SJCRH30 (cell line): ENCODE data around the gene TNP1. TPM values are rescaled to one million over a fixed set of nuclear protein-coding genes. Genes with fewer than 3 reads are reported as not detected.
A peak's percentile ranks its signal among the peaks of the same experiment; 100 is the strongest.

Experiments used
- DNase-seq, 2 experiments: peaks; one replicate each; pipeline ENCODE4 v3.0.0-alpha.2; 2015 to 2020
- H3K27ac ChIP-seq: fragments of 250-450 bp; sonication (Bioruptor Pico); 2 replicates; pipeline ENCODE4 v1.5.1; 2020; ENCODE audit warnings: mild to moderate bottlenecking, moderate library complexity
- H3K27me3 ChIP-seq: fragments of 250-450 bp; sonication (Bioruptor Pico); 2 replicates; pipeline ENCODE4 v1.5.1; 2020; ENCODE audit warnings: mild to moderate bottlenecking, moderate library complexity
- H3K36me3 ChIP-seq: fragments of 250-450 bp; sonication (Bioruptor Pico); 2 replicates; pipeline ENCODE4 v1.5.1; 2020; ENCODE audit warnings: mild to moderate bottlenecking, moderate library complexity
- H3K4me1 ChIP-seq: fragments of 250-450 bp; sonication (Bioruptor Pico); 2 replicates; pipeline ENCODE4 v1.5.1; 2020; ENCODE audit warnings: mild to moderate bottlenecking, moderate library complexity
- H3K4me3 ChIP-seq: fragments of 250-450 bp; sonication (Bioruptor Pico); 2 replicates; pipeline ENCODE4 v1.5.1; 2020; ENCODE audit warnings: mild to moderate bottlenecking, moderate library complexity
- H3K9me3 ChIP-seq: fragments of 250-450 bp; sonication (Bioruptor Pico); replicated peaks from 2 replicates; pipeline ENCODE4 v1.5.1; 2020; ENCODE audit warnings: mild to moderate bottlenecking, moderate library complexity
- total RNA-seq: library from RNA; depleted of rRNA; stranded (reverse); fragments of >200 nt; shearing (Covaris generic); gene quantifications from 2 replicates; pipeline ENCODE4 v1.2.3, GENCODE V29; 2014

The TNP1 gene
- total RNA-seq, 1 experiment from 2014 or later: not detected

DNA sequence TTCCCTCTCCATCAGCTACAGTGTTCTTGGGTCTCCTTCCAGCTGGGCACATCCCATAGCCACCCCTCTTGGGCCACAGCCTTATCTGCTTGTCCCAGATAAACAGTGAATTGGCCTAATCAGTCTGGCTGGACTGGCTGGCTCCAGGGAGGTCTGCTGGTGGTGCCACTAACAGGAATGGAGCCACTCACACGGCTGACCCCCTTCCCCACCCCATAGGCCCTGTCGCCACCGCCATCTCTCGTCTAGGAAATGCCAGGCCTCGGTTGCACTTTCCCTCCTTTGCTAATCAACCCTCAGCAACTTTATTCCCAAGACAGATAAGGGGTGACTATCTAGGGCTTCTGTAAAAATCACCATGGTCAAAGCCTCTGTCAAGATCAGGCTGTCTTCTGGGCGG lies 23.0 kb upstream of the TNP1 start:
- H3K4me3 ChIP-seq: no peak overlapping the region
- no peak overlapping the region for H3K27ac ChIP-seq
- no peaks in the 10 kb centered on the region for H3K36me3 ChIP-seq
- H3K9me3 ChIP-seq: no peaks in the 10 kb centered on the region
- H3K4me1 ChIP-seq: peaks cover 20% of the 10 kb centered on the region
- DNase-seq: no peak
- no peaks in the 10 kb centered on the region for H3K27me3 ChIP-seq

DNA sequence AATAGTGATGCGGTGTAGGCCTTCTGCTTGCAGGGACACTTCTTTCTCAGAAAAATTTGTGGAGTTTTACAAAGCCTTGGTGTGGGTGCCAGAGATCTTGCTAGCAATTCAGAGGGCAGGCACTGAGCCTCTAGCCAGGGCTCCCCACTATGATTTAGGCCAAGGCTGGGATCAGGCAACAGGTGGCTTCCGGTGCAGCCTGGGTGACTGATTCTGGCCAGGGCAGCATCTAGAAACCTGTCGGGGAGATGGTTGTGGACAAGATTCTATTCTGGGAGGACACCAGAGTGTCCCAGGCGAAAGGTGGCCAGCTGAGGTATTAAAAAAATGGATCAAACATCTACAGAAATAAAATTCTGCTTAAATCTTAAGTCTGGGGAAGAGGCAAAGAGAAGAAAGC lies 21.5 kb upstream of the TNP1 start:
- Histone ChIP-seq H3K36me3 (no peaks in the 10 kb centered on the region), H3K27ac (no peak overlapping the region), H3K27me3 (no peaks in the 10 kb centered on the region), H3K4me1 (peaks cover 20% of the 10 kb centered on the region), H3K4me3 (no peak overlapping the region), H3K9me3 (no peaks in the 10 kb centered on the region)
- DNase-seq: no peak

DNA sequence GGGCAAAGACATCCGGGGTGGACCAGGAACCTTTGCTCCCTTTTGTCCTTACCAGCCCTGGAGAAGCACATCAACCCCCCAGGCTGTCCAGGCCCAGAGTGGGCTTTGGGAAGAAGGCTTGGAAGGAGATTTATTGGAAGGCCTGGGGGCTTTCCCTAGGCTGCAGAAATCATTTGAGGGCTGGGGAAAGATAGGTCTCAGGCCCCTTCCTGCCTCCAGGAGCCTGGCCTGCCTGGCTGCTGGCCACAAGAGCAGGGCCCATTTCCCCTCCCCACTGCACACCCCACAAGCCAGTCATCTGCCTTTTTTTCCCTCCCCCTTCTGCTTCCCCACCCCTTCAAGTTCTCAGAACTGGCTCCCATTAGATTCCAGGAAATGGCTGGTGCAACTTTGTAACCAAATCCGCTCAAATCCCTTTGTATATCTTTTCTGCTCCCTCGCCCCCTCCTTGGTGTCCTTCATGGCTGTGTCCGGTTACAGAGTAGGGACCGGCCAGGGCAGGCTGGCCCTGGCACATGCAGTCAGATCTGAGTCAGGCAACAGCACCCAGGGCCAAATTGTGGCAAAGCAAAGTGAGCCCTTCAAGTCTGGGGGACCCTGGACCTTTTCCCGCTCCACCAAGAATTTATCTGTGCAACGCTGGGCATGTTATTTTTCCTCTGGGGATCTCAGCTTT lies 20.8 kb upstream of the TNP1 start:
- no peaks in the 10 kb centered on the region for H3K9me3 ChIP-seq
- peak overlapping the region; percentile 23; the same call in 1 of the 2 replicates for H3K27ac ChIP-seq
- peak; percentile 59 to 79 for DNase-seq
- H3K36me3 ChIP-seq: no peaks in the 10 kb centered on the region
- H3K4me1 ChIP-seq: peaks cover 20% of the 10 kb centered on the region
- H3K4me3 ChIP-seq: no peak overlapping the region
- no peaks in the 10 kb centered on the region for H3K27me3 ChIP-seq

DNA sequence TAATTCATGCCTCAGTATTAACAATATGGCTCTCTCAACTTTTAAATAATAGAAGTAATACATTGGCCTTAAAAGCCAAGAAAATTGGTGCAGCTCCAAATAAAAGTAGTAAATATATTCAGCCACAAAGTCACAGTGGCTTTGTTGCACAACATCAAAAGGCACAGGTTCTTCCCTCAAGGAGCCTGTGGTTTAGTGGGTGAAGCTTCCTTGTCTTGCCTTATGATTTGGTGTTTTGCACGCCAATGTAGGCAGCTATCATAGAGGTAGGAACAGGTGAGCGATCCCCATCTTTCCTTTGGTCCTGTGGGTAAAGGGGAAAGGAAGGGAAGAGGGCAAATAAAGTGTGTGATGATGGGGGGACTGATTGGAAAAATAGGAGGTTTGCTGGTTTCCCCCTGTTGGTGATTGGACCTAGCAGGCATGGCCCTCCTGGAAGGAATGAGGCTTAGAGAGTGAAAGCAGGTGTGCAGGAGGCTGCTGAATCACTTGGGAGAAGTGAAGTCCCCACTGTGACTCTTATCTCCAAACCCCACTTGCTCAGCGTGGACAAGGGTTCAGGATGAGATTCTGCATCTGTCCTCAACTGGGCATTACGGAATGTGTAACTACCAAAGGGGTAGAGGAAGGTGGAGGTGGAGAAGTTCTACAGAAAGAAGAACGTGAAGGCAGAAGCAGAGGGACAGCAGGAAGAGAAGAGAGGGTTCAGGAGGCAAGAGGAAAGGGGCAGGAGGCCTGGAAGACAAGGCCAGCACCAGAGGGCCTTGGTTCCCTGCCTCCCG lies 20.1 kb upstream of the TNP1 start:
- Histone ChIP-seq H3K4me3 (no peak overlapping the region), H3K9me3 (no peaks in the 10 kb centered on the region), H3K4me1 (peaks cover 18% of the 10 kb centered on the region), H3K27ac (peak overlapping the region; percentile 23; the same call in 1 of the 2 replicates), H3K27me3 (no peaks in the 10 kb centered on the region), H3K36me3 (no peaks in the 10 kb centered on the region)
- no peak for DNase-seq

DNA sequence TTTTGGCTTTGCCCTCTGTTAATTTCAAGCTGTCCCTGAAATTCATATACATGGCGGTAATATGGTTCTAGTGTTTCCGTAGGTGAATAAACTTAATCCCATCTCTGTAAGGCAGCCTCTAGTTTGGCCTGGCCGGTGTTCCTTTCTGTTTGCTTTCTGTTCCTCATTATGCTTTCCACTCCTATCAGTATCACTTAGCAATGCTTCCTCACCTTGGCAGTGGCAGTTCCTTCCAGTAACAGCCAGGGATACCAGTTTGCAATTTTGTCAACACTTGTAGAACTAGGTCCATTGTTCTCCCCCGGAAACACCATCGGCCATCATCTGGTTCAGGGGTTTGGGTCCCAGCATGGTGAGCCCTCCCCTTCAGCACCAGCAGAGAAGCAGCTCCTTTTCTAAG lies 18.2 kb upstream of the TNP1 start:
- Histone ChIP-seq H3K4me1 (peaks cover 13% of the 10 kb centered on the region), H3K9me3 (no peaks in the 10 kb centered on the region)

DNA sequence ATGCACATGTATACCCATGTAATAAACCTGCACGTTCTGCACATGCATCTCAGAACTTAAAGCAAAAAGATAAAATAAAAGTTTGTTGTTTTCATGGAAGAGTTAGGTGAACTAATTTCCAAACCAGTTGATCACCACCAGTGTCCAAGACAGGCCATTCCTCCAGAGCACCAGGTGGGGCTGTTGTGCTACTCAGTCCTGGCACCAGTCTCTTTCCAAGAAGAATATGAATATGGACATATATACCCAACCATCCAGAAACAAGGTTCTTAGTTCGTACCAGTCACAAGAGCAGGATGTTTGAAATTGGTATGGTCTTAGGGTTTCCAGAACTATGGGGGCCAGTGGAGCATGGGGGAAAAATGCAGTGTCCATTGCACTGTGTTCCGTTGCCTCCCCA lies 17.2 kb upstream of the TNP1 start:
- no peak overlapping the region for H3K27ac ChIP-seq
- H3K9me3 ChIP-seq: no peaks in the 10 kb centered on the region
- peaks cover 13% of the 10 kb centered on the region for H3K4me1 ChIP-seq
- DNase-seq: no peak
- H3K4me3 ChIP-seq: no peak overlapping the region
- H3K27me3 ChIP-seq: no peaks in the 10 kb centered on the region
- H3K36me3 ChIP-seq: no peaks in the 10 kb centered on the region

More for the DNA sequence above, 18.2 kb upstream of the TNP1 start:
- Histone ChIP-seq H3K36me3 (no peaks in the 10 kb centered on the region), H3K27me3 (no peaks in the 10 kb centered on the region), H3K27ac (no peak overlapping the region), H3K4me3 (no peak overlapping the region)
- DNase-seq: no peak

DNA sequence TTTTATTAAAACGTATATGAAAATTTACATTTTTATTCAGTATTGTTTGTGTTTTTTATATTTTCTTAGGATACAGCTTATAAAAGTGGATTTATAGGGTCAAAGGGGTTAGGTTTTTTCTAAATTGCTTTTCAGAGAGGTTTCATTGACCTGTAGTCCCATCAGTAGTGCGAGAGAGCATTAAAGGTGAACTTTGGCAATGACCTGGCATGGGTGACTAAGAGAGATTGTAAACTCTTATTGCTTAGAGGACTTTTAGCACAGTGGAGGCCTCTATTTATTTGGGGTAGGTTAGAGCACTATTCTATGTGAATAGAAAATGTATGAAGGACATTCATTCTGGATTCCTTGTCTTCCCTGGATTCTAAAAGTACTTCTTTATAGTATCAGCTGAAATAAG lies 16.0 kb upstream of the TNP1 start:
- Histone ChIP-seq H3K4me1 (peaks cover 10% of the 10 kb centered on the region), H3K9me3 (no peaks in the 10 kb centered on the region), H3K4me3 (no peak overlapping the region), H3K27me3 (no peaks in the 10 kb centered on the region), H3K27ac (no peak overlapping the region), H3K36me3 (no peaks in the 10 kb centered on the region)
- DNase-seq: no peak

DNA sequence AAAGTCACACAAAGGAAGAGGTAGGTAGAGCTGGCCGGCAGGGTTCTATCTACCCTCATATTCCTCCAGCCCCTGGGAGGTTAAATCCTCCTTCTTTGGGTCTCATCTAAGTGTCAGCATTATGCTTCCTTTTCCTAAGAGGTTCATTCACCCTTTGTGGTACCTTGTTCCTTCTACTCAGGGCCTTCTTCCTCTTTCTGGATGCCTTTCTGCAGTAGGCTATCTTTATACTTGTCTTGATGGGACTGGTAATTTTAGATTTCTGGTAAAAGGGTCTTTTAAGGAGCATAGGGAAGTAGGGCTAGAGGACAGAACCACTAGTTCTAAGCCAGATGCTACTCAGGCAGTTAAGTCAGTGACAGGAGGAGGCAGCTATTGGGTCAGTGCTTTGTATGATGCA lies 13.7 kb upstream of the TNP1 start:
- H3K27me3 ChIP-seq: no peaks in the 10 kb centered on the region
- no peak overlapping the region for H3K4me3 ChIP-seq
- no peak for DNase-seq
- H3K36me3 ChIP-seq: no peaks in the 10 kb centered on the region
- H3K4me1 ChIP-seq: no peaks in the 10 kb centered on the region
- no peak overlapping the region for H3K27ac ChIP-seq
- no peaks in the 10 kb centered on the region for H3K9me3 ChIP-seq

DNA sequence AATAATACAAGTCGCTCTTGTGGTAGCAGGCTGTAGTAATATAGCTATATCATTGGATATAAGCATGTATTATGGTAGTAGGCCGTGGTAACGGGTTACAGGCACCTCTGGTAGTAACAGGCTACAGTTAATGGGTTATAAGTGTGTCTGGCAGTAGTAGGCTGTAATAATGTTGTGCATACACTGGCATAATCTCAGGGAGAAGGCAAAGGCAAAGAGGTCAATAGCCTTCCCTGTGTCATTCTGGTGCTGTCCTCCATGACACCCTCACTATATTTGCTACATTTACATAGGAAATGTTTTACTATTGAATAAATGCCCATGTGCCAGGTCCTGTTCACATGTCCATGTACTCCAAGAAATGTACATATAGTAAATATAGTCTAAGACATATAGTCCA lies 12.8 kb upstream of the TNP1 start:
- DNase-seq: no peak
- Histone ChIP-seq H3K36me3 (no peaks in the 10 kb centered on the region), H3K27ac (no peak overlapping the region), H3K9me3 (no peaks in the 10 kb centered on the region), H3K4me3 (no peak overlapping the region), H3K27me3 (no peaks in the 10 kb centered on the region), H3K4me1 (no peaks in the 10 kb centered on the region)

DNA sequence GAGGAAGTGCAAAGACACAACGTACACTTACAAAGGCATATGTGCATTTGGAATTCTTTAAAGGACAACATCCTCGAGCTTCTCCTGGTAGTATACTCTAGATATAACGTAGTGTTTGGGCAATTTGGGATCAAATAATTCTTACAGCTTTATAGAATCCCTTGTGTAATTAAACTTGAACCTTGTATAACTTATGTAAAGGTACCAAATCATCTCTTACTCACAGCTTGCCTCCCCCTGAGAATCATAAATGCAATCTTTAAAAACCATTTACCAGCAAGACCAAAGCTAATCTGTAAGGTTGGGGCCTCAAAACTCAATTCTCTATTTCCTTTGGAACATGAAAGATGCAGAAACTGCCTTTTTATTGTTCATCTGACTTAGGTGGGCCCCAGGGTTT lies 12.2 kb upstream of the TNP1 start:
- H3K36me3 ChIP-seq: no peaks in the 10 kb centered on the region
- DNase-seq: no peak
- no peaks in the 10 kb centered on the region for H3K9me3 ChIP-seq
- no peak overlapping the region for H3K4me3 ChIP-seq
- H3K27me3 ChIP-seq: no peaks in the 10 kb centered on the region
- H3K4me1 ChIP-seq: no peaks in the 10 kb centered on the region
- no peak overlapping the region for H3K27ac ChIP-seq

DNA sequence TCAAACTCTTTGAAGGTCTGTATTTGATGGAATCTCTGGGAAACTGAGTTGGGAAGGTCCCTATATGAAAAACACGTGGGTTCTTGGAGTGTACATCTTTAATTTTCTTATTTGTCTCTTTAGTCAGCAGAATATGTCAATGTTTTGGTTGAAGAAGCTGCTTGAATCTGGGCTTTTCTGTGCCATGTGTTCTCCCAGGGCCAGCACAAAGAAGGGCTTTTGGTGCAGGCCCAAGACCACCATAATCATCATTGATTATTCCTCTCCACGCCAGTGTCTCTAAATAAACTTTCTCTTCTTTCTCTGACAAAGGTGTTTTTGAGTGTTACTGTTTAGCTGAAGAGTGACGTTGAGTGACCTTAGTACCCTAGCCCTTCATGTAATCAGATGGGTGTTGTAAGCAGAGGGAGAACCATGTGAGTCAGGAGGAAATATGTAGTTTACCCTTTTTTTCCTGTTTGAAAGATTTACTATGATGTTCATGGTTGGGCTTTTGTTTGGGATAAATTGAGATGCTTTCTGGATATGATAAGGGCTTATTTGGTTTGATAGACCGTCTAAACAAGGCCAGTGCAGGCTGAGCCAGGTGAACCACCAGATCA lies 11.6 kb upstream of the TNP1 start:
- no peak for DNase-seq
- no peak overlapping the region for H3K27ac ChIP-seq
- no peaks in the 10 kb centered on the region for H3K4me1 ChIP-seq
- no peaks in the 10 kb centered on the region for H3K36me3 ChIP-seq
- no peaks in the 10 kb centered on the region for H3K9me3 ChIP-seq
- no peak overlapping the region for H3K4me3 ChIP-seq
- H3K27me3 ChIP-seq: no peaks in the 10 kb centered on the region

DNA sequence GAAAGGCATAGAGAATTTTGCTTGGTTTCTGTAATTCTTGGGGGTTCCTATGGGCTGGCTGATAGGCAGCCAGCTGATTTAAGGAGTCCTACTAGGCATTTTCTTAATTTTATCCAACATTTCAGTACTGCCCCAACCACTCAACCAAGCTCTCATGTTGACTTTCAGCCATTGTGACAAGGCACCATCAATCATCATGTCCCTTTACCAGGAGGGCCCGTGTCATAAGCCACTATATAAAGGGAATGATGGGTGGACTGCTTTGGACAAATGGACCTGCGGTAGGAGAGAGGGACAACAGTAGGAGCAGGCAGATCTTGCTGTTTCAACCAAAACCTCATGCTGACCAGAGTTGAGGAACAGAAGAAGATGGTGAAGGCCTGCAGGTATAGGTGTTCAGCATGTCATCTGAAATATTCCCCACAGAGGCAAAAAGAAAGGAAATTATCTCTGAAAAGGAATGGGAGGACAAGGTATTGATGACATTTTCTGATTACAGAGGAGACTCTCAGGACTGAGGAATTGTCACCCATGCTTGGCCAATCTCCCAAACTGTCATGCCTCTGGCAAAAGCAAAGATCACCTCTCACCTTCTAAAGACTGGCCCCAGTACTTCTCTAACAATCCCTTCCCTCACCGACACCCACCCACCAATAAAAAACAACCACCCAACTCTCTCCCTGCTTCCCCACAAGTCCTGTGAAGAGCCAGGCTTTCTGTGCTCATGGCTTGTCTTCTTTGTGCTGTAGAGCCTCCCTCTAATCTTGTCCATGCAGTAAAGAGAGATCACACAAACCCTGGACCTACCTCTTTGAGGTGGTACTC lies 10.9 kb upstream of the TNP1 start:
- no peak overlapping the region for H3K4me3 ChIP-seq
- DNase-seq: no peak
- no peaks in the 10 kb centered on the region for H3K4me1 ChIP-seq
- H3K9me3 ChIP-seq: no peaks in the 10 kb centered on the region
- H3K27me3 ChIP-seq: no peaks in the 10 kb centered on the region
- no peak overlapping the region for H3K27ac ChIP-seq
- H3K36me3 ChIP-seq: no peaks in the 10 kb centered on the region

DNA sequence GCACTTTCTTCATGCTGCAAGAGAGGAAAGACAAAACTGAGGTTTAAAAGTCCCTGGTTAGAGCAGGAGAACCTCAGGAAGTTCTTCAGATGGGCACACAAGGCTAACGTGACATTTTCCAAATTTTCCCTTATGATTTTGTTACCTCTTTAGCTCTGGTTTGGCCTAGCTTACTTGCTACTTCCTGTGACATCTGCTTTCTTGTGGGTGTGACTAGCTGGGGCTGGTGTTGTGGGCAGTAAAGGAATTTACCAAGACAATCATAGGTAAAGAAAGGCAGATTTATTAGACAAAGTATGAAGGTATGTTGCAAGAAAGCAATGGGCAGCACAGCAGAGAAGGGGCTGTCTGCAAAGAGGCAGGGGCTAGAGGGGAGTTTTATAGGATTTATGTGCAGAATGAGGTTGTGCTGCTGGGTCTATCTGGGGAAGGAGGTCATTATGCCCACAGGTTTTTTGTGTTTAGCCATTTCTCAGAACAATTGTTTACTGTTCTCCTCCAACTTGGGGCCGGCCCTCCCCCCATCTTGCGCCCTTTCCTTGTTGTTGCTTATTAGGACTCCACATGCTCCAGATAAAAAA lies 6.7 kb upstream of the TNP1 start:
- Histone ChIP-seq H3K27me3 (no peaks in the 10 kb centered on the region), H3K9me3 (no peaks in the 10 kb centered on the region), H3K4me3 (no peak overlapping the region), H3K27ac (no peak overlapping the region), H3K4me1 (no peaks in the 10 kb centered on the region), H3K36me3 (no peaks in the 10 kb centered on the region)
- DNase-seq: no peak

DNA sequence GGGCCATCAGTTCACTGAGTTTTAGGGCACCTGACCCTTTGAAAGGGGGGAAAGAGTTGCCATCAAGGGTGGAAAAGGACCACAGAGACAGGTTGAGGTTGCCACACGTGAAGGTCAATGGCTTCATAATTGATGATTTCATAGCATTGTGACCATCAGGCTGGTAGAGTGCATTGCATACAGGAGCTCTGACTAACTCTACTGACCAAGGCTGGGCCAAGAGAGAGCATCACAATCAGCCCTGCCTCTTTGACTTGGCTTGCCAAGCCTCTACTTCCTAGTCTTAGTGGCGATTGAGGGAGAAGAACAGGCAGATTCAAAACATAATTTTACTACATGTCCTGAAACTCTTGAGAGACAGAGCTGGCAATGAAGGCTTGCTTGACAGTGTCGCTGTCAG lies 5.8 kb upstream of the TNP1 start:
- Histone ChIP-seq H3K27me3 (no peaks in the 10 kb centered on the region), H3K9me3 (no peaks in the 10 kb centered on the region), H3K4me3 (no peak overlapping the region), H3K4me1 (no peaks in the 10 kb centered on the region), H3K36me3 (no peaks in the 10 kb centered on the region), H3K27ac (no peak overlapping the region)
- DNase-seq: no peak
